ENCODE results near the gene SPTAN1. TPM values are rescaled to one million over a fixed set of nuclear protein-coding genes. Genes with fewer than 3 reads are reported as not detected.

SPTAN1 gene
- total and polyA plus RNA-seq, 2 experiments from 2014 or later: 108 to 195 TPM

GRCh38 chr9:128512820-128513219 is 39.6 kb upstream of the SPTAN1 start (continued):
- TF ChIP-seq CTCF (conservative IDR thresholded peaks at IDR 0.05; ENCODE audit: low read depth in 2 of 2) (no peak), STAT1 (IDR thresholded peaks at IDR 0.05; ENCODE audit: unreplicated experiment) (no peak), CREB1 (CRISPR knock-in tag; IDR thresholded peaks at IDR 0.05; ENCODE audit: low read depth) (no peak)

GRCh38 chr9:128521956-128522355 is 30.4 kb upstream of the SPTAN1 start:
- no peaks in the 10 kb centered on the region for H3K4me1 Mint-ChIP-seq
- Histone ChIP-seq H4K20me1 (replicated peaks; ENCODE audit: insufficient read depth) (no peaks in the 10 kb centered on the region), H3K27me3 (ENCODE audit: insufficient read depth) (no peaks in the 10 kb centered on the region), H3K79me2 (replicated peaks; ENCODE audit: insufficient read depth) (no peaks in the 10 kb centered on the region), H3K4me1 (ENCODE audit: insufficient read depth) (no peaks in the 10 kb centered on the region), H3K36me3 (ENCODE audit: insufficient read depth) (peaks cover 10% of the 10 kb centered on the region; the same call in 1 of the 2 replicates), H3K4me2 (no peak overlapping the region), H2AFZ (no peak overlapping the region), H3K4me3 (no peak overlapping the region), H3K9me2 (ENCODE audit: insufficient read depth) (no peaks in the 10 kb centered on the region), H3F3A (replicated peaks; ENCODE audit: low read depth) (0 out of 2 replicates have a peak, but pooled peaks cover 7% of the 10 kb centered on the region), H3K27ac (ENCODE audit: low read depth) (no peak overlapping the region)
- peaks cover 34% of the 10 kb centered on the region for H3K36me3 Mint-ChIP-seq (ENCODE audit: low read depth)
- no peak overlapping the region for H3K27ac Mint-ChIP-seq
- peaks cover 13% of the 10 kb centered on the region for H3K9me3 Mint-ChIP-seq
- no peak overlapping the region for H3K4me3 Mint-ChIP-seq
- ATAC-seq (no peak), DNase-seq (ENCODE audit: low spot score) (no peak)
- H3K27me3 Mint-ChIP-seq (ENCODE audit: insufficient read depth, low read depth, poor library complexity): no peaks in the 10 kb centered on the region
- TF ChIP-seq STAT1 (IDR thresholded peaks at IDR 0.05; ENCODE audit: unreplicated experiment): no peak
- TF ChIP-seq, protein P1, sequence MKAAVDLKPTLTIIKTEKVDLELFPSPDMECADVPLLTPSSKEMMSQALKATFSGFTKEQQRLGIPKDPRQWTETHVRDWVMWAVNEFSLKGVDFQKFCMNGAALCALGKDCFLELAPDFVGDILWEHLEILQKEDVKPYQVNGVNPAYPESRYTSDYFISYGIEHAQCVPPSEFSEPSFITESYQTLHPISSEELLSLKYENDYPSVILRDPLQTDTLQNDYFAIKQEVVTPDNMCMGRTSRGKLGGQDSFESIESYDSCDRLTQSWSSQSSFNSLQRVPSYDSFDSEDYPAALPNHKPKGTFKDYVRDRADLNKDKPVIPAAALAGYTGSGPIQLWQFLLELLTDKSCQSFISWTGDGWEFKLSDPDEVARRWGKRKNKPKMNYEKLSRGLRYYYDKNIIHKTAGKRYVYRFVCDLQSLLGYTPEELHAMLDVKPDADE (IDR thresholded peaks at IDR 0.05): no peak
- TF ChIP-seq NANOG (IDR thresholded peaks at IDR 0.05; ENCODE audit: borderline replicate concordance): no peak

- Histone ChIP-seq H4K20me1 (replicated peaks; ENCODE audit: insufficient read depth) (no peaks in the 10 kb centered on the region), H3K4me3 (no peak overlapping the region), H3K9me2 (ENCODE audit: insufficient read depth) (no peaks in the 10 kb centered on the region), H3K4me2 (no peak overlapping the region), H3K36me3 (ENCODE audit: insufficient read depth) (peaks cover 14% of the 10 kb centered on the region; the same call in 1 of the 2 replicates), H3F3A (replicated peaks; ENCODE audit: low read depth) (0 out of 2 replicates have a peak, but pooled peaks cover 4% of the 10 kb centered on the region), H3K27me3 (ENCODE audit: insufficient read depth) (no peaks in the 10 kb centered on the region), H3K4me1 (ENCODE audit: insufficient read depth) (no peaks in the 10 kb centered on the region), H2AFZ (no peak overlapping the region), H3K79me2 (replicated peaks; ENCODE audit: insufficient read depth) (no peaks in the 10 kb centered on the region), H3K27ac (ENCODE audit: low read depth) (no peak overlapping the region)
- H3K27me3 Mint-ChIP-seq (ENCODE audit: insufficient read depth, low read depth, poor library complexity): no peaks in the 10 kb centered on the region
- H3K4me1 Mint-ChIP-seq: no peaks in the 10 kb centered on the region
- peak; percentile 88 for ATAC-seq
- no peak overlapping the region for H3K4me3 Mint-ChIP-seq
- no peak overlapping the region; the same call in 1 of the 2 replicates for H3K27ac Mint-ChIP-seq
- peaks cover 25% of the 10 kb centered on the region for H3K36me3 Mint-ChIP-seq (ENCODE audit: low read depth)
- DNase-seq (ENCODE audit: low spot score): peak; percentile 26
- peaks cover 9% of the 10 kb centered on the region for H3K9me3 Mint-ChIP-seq
- TF ChIP-seq, protein P1 (IDR thresholded peaks at IDR 0.05): no peak
- no peak for TF ChIP-seq POLR2AphosphoS5 (IDR thresholded peaks at IDR 0.05; ENCODE audit: low read depth)
- TF ChIP-seq NANOG (IDR thresholded peaks at IDR 0.05; ENCODE audit: borderline replicate concordance): no peak
- TF ChIP-seq, protein P2, sequence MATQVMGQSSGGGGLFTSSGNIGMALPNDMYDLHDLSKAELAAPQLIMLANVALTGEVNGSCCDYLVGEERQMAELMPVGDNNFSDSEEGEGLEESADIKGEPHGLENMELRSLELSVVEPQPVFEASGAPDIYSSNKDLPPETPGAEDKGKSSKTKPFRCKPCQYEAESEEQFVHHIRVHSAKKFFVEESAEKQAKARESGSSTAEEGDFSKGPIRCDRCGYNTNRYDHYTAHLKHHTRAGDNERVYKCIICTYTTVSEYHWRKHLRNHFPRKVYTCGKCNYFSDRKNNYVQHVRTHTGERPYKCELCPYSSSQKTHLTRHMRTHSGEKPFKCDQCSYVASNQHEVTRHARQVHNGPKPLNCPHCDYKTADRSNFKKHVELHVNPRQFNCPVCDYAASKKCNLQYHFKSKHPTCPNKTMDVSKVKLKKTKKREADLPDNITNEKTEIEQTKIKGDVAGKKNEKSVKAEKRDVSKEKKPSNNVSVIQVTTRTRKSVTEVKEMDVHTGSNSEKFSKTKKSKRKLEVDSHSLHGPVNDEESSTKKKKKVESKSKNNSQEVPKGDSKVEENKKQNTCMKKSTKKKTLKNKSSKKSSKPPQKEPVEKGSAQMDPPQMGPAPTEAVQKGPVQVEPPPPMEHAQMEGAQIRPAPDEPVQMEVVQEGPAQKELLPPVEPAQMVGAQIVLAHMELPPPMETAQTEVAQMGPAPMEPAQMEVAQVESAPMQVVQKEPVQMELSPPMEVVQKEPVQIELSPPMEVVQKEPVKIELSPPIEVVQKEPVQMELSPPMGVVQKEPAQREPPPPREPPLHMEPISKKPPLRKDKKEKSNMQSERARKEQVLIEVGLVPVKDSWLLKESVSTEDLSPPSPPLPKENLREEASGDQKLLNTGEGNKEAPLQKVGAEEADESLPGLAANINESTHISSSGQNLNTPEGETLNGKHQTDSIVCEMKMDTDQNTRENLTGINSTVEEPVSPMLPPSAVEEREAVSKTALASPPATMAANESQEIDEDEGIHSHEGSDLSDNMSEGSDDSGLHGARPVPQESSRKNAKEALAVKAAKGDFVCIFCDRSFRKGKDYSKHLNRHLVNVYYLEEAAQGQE (IDR thresholded peaks at IDR 0.05; ENCODE audit: unreplicated experiment): no peak
- no peak for TF ChIP-seq ZNF114 (CRISPR knock-in tag; IDR thresholded peaks at IDR 0.05)
- TF ChIP-seq CTCF (conservative IDR thresholded peaks at IDR 0.05; ENCODE audit: low read depth in 2 of 2): no peak
- no peak for TF ChIP-seq STAT1 (IDR thresholded peaks at IDR 0.05; ENCODE audit: unreplicated experiment)
- no peak for TF ChIP-seq JUNB (IDR thresholded peaks at IDR 0.05; ENCODE audit: unreplicated experiment)
- TF ChIP-seq CREB1 (CRISPR knock-in tag; IDR thresholded peaks at IDR 0.05; ENCODE audit: low read depth): no peak
- no peak for TF ChIP-seq EZH2 (IDR thresholded peaks at IDR 0.05; ENCODE audit: low read depth, unreplicated experiment)
- no peak for TF ChIP-seq EZH2phosphoT487 (IDR thresholded peaks at IDR 0.05; ENCODE audit: unreplicated experiment)
These were observed 29.0 kb upstream of the SPTAN1 start for GRCh38 chr9:128523199-128523925.
